ENCODE data around the gene BANF2.

BANF2 gene

DNA sequence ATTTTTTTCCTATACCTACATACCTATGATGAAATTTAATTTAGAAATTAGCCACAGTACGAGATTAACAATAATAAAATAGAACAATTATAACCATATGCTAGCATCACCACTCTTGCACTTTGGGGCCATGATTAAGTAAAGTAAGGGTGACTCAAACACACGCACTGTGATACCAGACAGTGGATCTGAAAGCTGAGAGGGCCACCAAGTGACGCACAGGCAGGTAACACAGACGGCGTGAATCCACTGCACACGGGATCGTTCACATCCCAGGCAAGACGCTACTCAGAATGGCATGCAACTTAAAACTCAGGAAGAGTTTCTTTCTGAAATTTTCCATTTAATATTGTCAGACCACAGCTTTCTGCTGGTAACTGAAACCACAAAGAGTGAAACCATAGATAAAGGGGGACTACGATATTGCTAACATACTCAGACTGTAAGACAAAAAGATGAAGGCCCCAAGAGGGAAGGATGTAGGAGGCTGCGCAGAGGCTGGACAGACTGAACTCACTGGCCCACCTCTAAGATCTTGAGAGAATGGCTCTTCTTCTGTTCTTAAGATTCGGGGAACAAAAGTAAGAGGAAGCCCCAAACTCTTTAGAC lies 35.6 kb upstream of the BANF2 start:
- peak; percentile 62 for DNase-seq

GRCh38 chr20:17665756-17666155 lies 34.0 kb upstream of the BANF2 start:
- DNase-seq, result no peak

- DNase-seq, result no peak
These were observed 33.3 kb upstream of the BANF2 start for GRCh38 chr20:17666481-17666880.

DNA sequence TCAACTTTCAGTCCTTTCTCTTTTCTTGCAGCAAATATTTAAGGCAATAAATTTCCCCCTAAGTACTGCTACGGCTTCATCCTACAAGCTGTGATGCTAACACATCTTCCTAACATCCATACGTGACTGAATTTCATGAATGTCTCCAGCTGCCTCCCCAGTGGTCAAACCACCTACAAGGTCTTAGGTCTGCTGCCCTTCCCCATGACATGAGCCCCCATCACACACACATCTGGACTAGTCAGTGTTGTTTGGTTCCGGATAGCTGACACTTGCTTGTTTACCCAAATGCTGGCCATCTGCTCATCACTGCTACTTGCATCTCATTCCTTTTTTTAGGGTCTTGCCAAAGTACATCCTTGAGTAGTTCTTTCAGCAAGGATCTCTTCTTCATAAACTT lies 32.3 kb upstream of the BANF2 start:
- DNase-seq, result no peak

DNA sequence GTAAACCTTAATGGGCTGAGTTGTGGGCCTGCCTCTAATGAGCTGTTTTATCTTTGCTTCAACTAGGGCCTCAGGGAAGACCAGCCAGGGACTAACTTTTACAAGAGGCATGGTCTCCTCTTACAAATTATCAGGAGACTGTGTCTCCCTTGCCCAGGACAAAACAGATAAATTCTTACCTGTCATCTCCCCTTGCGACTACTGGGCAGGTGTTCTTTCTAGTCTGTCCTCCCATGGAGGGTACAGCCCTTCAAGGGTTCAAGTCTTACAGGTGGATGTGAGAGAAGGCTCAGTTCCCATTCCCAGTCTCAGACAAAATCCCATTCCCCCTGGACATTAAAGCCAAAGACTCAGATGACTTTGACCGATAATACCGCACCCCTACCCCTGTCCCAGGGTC lies 31.3 kb upstream of the BANF2 start:
- no peak for DNase-seq

- no peak for DNase-seq
These were observed 30.3 kb upstream of the BANF2 start for GRCh38 chr20:17669306-17669931.

- no peak for DNase-seq
These were observed 28.8 kb upstream of the BANF2 start for GRCh38 chr20:17671011-17671410.

DNA sequence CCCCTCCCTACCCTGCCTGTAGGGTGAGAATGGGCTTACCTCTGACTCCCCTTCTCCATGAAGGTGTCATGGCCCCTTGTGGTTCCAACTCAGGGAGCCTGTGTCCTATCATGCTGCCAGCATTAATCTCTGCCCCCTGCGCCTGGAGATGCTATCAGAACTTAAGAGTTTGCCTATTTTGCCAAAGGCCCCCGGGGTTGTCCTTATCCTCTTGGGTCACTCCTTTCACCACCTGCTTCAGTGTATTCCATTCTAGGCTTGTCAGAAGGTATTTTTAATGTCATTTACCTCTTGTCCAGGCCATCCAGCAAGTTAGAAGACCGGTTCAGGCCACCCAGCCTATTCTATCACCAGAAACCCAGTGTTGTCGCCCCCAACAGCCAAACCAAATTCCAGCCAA lies 28.2 kb upstream of the BANF2 start:
- DNase-seq, result no peak

- DNase-seq, result no peak
These were observed 26.7 kb upstream of the BANF2 start for GRCh38 chr20:17673084-17673483.

GRCh38 chr20:17674722-17675518 lies 24.8 kb upstream of the BANF2 start:
- DNase-seq, result no peak

- DNase-seq, result no peak
These were observed 24.0 kb upstream of the BANF2 start for GRCh38 chr20:17675519-17676377.

DNA sequence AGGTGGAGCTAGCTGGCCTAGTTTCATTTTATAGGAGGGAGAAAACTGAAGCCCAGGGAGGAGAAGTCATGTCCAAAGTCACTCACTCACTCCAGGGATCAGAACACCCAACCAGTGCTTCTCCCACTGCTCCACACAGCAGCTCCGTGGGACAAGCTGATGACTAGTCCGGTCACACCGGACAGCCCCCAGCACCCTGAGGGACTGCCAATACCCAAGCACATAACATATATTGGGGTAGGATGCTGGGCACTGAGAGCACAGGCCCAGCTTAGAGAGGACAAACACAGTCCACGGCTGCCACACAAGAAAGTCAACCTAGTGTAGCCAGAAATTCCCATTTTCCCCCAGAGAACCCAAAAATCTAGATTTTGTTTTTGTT lies 23.4 kb upstream of the BANF2 start:
- DNase-seq, result no peak

GRCh38 chr20:17676942-17677341 lies 22.8 kb upstream of the BANF2 start:
- no peak for DNase-seq

GRCh38 chr20:17678295-17678694 lies 21.5 kb upstream of the BANF2 start:
- no peak for DNase-seq

DNA sequence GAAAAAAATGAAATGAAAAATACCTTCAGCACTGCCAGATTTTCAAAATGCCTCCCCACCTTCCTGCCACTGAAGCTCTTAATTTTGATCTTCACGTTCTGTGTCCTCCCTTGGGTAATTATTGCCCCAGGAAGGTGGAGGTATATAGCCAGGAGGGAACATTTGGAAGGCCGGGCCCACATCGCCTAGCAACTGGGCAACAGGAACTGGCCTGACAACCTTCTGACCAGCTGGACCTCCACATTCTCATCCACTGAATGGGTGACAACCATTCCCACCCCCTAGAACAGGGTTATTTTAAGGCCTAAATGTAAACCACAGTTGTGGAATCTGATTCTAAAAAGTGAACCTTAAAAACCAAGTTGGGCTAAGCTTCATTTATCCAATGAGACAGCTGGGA lies 20.9 kb upstream of the BANF2 start:
- DNase-seq, result no peak

- DNase-seq, result no peak
These were observed 19.6 kb upstream of the BANF2 start for GRCh38 chr20:17679941-17680835.

GRCh38 chr20:17680836-17681725 lies 18.7 kb upstream of the BANF2 start:
- DNase-seq, result peak; percentile 94

DNA sequence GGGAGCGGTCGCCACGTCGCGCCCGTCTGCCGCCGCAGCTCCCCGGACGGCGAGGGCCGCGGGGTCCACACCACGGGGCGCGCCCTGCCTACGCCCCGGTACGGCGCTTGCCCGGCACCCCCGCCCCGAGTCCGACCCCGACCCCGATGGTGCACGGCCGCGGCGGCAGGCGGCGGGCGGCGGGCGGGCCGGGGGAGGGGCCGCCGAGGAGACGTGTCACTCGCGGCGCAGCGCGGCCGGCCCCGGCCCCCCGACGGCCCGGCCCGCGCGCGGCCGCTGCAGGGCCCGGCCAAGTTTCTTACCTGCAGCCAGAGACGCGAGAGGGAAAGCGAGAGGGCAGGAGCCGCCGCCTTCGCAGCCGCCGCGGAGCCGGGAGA lies 18.1 kb upstream of the BANF2 start:
- DNase-seq, result peak; percentile 75

DNA sequence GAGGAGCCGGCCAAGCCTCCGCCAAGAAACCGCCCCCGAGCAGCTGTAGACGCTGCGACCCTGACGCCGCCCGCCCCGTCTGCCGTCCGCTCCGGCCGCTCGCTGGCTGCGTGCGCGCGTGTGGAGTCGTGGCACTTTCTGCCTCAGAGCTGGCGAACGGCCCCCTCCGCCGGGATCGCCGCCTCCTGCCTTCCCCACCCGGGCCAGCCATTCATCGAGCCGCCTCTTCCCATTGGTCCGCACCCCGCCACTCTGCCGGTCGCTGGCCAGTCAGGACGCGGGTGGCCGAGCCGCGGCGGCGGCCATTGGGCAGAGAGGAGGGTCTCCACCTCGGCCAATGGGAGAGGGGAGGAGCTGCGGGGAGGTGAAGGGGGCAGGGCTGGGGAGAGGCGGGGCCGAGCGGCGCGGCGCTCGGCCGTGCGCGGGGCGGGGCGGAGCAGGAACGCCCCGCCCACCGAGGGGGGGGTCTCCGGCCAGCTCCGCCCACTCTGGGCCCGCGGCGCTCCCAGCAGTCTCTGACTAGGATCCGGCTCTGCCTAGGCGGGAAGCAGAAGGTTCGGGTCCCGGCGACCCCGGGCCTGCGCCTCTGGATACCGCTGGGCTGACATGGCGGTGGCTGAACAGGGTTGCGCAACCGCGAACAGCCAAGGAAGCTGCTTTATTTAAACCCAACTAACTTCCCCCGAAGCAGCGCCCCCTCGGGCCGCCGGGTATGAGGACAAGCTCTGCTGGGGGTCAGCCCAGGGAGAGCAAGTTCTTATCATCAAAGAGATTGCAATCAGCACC lies 17.5 kb upstream of the BANF2 start, which contains the start of gene RRBP1:
Gene RRBP1 (minus strand): TSS at position 140 of the 786 bp plus-strand sequence. CDS start 21,735 bp downstream, outside the sequence.
- peak; percentile 99 for DNase-seq

DNA sequence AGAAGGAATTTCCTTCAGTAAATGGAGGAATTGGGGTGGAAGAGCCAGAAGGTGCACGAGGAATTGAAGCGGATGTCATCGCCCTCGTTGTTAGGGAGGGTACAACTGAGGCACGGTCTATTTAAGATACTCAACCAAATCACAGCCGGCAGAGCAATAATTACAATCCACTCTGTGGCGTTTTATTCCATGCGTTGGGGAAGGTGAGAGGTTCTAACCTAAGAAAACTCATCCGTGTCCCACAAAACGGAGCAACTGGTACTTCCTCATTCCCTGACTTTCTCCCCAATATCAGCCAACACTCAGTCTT lies 16.9 kb upstream of the BANF2 start:
- no peak for DNase-seq

All from activated effector memory CD4-positive, alpha-beta T cell treated with anti-CD3 and anti-CD28 coated beads, Interleukin-2, amount 50 U/mL, for 16 hours (primary cell).